GM06990 (cell line): ENCODE data around the gene KRT6B.
"Not testable (repeated sequence)": the region's sequence is repeated elsewhere in the genome, so short reads cannot be mapped to it uniquely, and the experiment has no call there.

Experiments
- DNase-seq: peaks from one replicate; pipeline ENCODE4 v3.0.0-alpha.2; 2011; ENCODE audit not compliant: insufficient read length; ENCODE audit errors: extremely low read depth
- H3K27me3 ChIP-seq: replicated peaks from 2 replicates; pipeline ENCODE4 v1.6.0; 2011; ENCODE audit warnings: low read length; ENCODE audit not compliant: control insufficient read depth, insufficient read depth
- H3K36me3 ChIP-seq: 2 replicates; pipeline ENCODE4 v1.5.1; 2011; ENCODE audit warnings: low read length; ENCODE audit not compliant: control insufficient read depth, insufficient read depth
- H3K4me3 ChIP-seq: replicated peaks from 2 replicates; pipeline ENCODE4 v1.5.1; 2011; ENCODE audit warnings: low read depth, mild to moderate bottlenecking, control low read depth, low read length
- TF ChIP-seq, protein P1 (sequence below): IDR thresholded peaks from 2 replicates; pipeline ENCODE4 v1.5.1; 2011; ENCODE audit warnings: low read length, control low read depth, mild to moderate bottlenecking, inconsistent platforms; ENCODE audit not compliant: insufficient read depth, poor library complexity, severe bottlenecking

Gene KRT6B

DNA sequence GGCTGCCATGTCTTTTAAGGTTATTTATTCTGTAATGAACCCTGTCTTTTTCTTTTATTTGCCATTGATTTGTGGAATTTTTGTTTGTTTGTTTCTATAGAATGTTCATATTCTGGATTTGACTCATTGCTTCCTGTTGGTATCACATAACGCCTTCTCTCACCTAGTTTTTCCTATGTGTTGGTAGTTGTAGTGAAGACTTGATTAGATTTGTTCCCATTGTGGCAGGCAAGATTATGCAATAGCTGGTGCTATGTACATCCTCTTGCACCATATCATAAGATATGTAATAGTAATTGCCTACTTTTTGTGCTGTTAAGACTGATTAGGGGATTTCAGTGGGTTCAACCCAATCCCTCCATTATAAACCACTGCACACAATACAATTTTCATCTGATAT is 3.9 kb upstream of the KRT6B start:
- Histone ChIP-seq H3K36me3 (no peaks in the 10 kb centered on the region), H3K27me3 (no peaks in the 10 kb centered on the region), H3K4me3 (no peak overlapping the region)
- DNase-seq = no peak
- TF ChIP-seq, protein P1, sequence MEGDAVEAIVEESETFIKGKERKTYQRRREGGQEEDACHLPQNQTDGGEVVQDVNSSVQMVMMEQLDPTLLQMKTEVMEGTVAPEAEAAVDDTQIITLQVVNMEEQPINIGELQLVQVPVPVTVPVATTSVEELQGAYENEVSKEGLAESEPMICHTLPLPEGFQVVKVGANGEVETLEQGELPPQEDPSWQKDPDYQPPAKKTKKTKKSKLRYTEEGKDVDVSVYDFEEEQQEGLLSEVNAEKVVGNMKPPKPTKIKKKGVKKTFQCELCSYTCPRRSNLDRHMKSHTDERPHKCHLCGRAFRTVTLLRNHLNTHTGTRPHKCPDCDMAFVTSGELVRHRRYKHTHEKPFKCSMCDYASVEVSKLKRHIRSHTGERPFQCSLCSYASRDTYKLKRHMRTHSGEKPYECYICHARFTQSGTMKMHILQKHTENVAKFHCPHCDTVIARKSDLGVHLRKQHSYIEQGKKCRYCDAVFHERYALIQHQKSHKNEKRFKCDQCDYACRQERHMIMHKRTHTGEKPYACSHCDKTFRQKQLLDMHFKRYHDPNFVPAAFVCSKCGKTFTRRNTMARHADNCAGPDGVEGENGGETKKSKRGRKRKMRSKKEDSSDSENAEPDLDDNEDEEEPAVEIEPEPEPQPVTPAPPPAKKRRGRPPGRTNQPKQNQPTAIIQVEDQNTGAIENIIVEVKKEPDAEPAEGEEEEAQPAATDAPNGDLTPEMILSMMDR = no peak

DNA sequence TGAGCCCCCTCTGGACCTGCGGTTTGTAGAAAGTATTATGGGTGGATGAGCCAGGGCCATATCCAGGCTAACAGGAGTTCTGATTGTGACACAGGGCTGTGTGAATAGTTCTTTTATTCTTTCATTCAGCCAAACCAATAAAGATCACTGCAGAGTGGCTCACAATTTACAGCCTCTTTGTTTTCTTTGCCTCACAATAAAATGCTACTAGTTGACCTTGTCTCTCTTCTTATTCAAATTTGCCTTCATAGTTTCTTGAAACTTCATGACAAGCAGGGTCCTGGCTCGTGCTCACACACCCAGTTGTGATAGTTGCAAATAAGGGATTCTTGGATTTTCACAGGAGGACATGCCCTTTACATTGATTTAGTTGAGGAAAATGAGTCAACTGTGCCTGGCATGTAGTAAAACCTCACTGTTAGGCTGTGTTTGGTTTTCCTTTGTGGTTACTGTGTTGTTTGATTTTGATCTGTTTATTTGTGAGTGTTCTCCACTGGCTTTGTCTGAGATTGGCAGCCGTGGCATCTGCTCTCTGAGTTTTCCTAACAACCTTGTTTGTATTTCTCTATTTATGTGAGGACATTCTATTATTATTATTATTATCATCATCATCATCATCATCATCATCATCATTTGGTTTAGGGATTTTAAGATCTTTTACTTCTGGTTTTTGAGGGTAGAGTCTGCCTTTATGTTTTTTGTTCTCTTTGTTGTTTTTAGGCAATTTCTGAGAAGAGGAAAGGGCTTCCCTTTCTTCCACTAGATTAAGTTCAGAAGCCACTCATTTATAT is 2.7 kb upstream of the KRT6B start:
- Histone ChIP-seq H3K27me3 (peaks cover 2% of the 10 kb centered on the region; the same call in 1 of the 2 replicates), H3K36me3 (no peaks in the 10 kb centered on the region), H3K4me3 (no peak overlapping the region)
- DNase-seq = no peak
- TF ChIP-seq, protein P1 = no peak

DNA sequence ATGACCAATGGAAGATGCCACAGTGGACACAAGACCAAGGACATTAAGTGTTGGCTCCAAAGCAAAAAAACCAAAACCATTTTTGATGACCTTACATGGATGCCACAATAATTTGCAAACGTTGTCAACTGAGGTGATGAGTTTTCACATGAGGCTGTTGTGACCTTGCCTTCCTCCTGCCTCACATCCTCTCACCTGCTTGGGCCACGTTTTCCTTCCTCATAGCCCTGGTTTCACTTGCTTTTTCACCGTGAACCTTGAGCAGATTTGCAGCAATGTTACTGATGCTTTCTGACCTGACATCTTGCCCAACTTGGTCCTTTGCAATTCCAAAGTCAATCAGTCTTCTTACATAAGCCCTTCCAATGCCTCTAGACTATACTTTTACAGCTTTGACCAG is 3.7 kb downstream of the KRT6B start:
- no peak overlapping the region for H3K4me3 ChIP-seq
- no peaks in the 10 kb centered on the region for H3K36me3 ChIP-seq
- TF ChIP-seq, protein P1 = no peak
- no peak for DNase-seq
- peaks cover 3% of the 10 kb centered on the region for H3K27me3 ChIP-seq

DNA sequence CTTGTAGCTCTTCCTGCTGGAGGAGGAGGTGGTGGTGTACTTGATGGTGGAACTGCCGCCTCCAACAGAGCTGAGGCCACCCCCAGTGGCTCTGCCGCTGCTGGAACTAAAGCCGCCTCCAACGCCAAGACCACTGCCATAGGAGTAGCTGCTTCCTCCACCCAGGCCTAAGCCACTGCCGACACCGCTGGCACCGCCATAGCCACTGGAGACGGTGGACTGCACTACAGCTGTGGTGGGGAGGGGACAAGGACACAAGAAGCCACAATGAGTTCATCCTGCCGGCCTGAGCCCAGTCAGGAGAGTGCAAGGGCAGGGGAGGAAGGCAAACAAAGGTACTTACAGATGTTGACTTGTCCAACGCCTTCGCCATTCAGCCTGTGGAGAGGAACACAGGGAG is 4.8 kb downstream of the KRT6B start:
- DNase-seq, H3K36me3 ChIP-seq, H3K4me3 ChIP-seq, H3K27me3 ChIP-seq: not testable (repeated sequence)

DNA sequence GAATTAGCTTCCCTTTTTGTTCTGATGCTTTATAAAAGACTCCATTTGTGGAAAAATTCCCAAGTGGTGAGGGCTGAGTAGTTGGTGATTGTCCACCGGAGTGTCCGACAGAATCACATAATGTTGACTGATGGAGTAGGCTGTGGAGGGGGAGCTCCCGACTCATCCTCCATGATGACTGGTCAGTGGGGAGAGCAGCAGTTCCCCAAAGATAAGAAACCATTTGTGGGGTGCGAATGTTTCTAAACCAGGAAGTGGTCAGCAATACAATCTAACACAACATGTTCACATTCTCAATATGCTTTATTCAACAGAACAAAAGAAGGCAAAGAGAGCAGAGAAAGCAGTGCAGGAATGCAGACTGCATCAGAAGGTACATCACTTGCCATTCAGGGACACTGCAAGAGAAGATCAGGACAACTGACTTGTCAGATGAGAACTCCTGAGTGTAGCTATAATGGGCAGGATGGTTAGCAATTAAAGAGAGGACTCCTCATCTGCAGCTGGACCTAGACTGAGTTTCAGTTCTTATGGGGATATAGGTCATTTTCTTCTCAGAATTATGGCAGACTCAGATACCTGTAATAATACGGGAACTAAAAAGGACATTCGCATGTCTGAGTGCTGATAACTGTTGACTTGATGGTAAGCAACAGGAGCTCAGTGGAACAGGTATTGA is 5.4 kb downstream of the KRT6B start:
- Histone ChIP-seq H3K4me3 (no peak overlapping the region), H3K27me3 (peaks cover 8% of the 10 kb centered on the region), H3K36me3 (no peaks in the 10 kb centered on the region)
- TF ChIP-seq, protein P1 = no peak
- DNase-seq = no peak

DNA sequence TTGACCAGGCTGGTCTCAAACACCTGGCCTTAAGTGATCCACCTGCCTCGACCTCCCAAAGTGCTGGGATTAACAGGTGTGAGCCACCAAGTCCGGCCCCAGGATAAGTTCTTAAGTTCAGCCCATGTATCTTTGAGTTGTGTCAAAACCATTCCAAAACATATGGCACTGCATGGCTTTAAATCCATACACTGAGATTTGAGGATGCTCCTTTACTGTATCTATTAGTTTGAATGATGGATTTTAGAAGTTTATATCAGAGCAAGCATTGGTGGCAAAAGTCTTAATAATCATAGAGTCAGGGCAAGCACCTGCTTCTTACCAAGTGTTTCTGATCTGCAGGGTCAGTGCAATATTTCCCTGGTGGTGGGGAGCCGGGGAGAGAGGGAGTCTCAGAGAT is 6.1 kb downstream of the KRT6B start:
- TF ChIP-seq, protein P1 = no peak
- no peak overlapping the region for H3K4me3 ChIP-seq
- no peak for DNase-seq
- H3K27me3 ChIP-seq = peaks cover 8% of the 10 kb centered on the region
- no peaks in the 10 kb centered on the region for H3K36me3 ChIP-seq
